Activated effector memory CD4-positive, alpha-beta T cell treated with Interleukin-2 at 50 U/mL for 16 hours (primary cell): ENCODE measurements around the gene UNC119B.
A peak's percentile ranks its signal among the peaks of the same experiment; 100 is the strongest.

Source experiments
- DNase-seq: peaks from one replicate; pipeline ENCODE4 v3.0.0-alpha.2; 2020

The UNC119B gene

GRCh38 chr12:120741476-120742421 lies 31.5 kb downstream of the UNC119B start:
- DNase-seq = no peak

DNA sequence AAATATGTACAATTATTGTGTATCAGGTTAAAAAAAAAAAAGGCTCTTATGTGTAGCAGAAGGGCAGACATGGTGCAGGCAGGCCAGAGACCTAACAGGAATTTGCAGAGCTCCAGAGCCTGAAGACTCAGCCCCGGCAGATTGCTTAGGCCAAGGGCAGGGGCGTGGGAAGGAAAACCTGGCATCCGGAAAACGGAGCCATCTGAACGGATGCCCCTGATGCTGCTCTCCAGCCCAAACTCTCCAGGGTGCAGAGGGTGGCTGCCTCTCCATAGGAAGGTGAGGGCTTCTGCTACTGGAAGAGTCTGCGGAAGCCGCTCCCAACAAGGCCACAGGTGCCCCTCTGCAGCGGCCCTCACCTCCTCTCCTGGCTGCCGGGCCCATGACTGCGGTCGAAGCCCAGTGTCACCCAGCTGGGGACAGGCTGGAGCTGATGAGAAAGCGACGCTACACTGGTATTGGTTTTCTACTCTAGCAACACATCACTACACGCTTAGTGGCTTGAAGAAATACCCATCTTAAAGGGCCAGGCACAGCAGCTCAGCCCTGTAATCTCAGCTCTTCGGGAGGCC lies 34.8 kb downstream of the UNC119B start:
- no peak for DNase-seq

DNA sequence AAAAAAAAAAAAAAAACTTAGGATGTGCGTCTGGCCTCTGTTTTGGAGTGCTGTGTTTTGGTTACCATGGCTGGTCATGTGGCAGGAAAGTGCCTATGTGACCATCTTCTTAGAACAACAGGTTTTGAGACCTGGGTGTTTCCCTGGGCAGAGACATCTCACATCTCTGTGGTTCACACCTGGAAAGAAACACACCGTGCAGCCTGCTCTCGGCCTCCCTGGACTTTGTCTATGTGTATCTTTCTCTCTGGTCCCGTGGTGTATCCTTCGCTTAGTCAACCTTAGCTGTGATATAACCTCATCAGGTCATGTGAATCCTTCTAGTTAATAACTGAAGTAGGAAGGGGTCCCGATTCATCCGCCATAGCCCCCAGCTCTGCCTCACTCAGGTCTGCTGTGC lies 38.0 kb downstream of the UNC119B start:
- no peak for DNase-seq

DNA sequence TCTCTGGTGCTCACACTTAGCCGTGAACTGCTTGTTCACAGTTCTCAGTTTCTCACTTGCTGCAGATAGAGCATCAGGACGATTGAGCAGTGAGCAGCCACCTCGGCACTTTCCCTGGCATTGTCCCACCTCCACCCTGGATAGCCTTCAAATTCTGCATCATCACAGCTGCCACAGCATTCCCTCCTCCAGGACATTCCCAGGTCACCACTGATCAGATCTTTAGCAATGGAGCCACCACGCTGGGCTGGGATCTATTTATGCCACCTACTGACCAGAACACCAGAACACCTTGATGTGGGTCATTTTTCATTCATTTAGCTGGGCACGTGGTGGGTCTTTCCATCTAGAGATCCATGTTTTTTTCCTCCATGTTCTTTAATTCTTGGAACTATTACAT lies 39.0 kb downstream of the UNC119B start:
- DNase-seq = no peak

GRCh38 chr12:120750806-120751205 lies 40.5 kb downstream of the UNC119B start:
- DNase-seq = no peak

DNA sequence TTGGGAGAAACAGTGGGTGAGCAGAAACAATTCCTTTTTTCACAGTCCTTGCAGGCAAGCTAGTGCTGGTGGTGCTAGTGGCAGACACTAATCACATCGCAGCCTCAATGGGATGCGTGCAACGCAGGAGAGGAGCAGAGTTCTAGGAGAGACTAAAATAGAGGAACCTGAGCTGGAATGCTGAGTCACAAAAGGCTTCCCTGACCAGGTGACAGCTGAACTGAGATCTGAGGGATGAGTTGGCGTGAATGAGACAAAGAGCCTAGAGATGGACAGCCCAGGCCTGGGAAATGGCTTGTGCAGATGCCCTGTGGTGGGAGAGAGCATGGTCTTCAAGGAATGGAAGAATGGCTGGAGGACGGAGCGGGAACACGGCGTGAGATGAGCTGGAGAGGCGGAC lies 41.1 kb downstream of the UNC119B start:
- DNase-seq = no peak

DNA sequence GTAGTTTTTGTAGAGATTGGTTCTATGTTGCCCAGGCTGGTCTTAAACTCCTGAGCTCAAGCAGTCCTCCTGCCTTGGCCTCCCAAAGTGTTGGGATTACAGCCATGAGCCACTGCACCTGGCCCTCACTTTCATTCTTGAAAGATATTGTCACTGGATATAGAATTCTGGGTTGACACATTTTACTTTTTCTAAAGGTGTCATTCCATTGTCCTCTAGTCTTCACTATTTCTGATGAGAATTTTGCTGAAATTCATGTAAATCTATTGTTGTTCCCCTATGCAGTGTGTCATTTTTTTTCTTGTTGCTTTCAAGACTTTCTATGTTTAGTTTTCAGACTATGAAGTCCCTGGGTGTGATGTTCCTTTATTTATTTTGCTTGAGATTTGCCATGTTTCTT lies 44.5 kb downstream of the UNC119B start:
- no peak for DNase-seq

- DNase-seq = no peak
Observed at GRCh38 chr12:120755269-120755668, 45.0 kb downstream of the UNC119B start.

DNA sequence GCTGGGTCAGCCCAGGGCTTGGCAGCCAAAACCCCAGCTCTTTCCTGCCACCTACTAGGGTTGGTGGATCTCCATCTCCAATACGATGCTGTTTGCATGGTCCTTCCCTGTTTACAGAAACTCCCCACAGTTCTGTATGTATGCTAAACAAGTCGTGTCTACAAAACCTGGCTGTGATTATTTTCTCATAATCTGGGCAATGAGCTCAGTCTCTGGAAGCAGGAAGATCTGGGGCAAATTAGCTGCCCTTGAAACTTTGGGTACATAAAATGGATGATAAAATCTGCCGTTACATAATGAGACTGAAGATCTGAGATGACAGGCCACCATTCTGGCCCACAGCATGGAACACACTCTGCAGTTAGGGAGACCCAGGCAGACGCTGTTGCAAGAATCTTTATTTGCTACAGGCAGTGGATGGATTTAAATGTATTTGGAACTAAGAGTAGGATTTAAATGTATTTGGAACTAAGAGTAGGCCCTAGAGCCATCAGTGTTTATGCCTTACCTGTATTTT lies 47.0 kb downstream of the UNC119B start:
- DNase-seq = no peak

GRCh38 chr12:120757949-120758348 lies 47.7 kb downstream of the UNC119B start:
- DNase-seq = no peak

- no peak for DNase-seq
Observed at GRCh38 chr12:120758798-120759590, 48.7 kb downstream of the UNC119B start.

- no peak for DNase-seq
Observed at GRCh38 chr12:120759591-120760348, 49.5 kb downstream of the UNC119B start.

GRCh38 chr12:120760349-120761254 lies 50.3 kb downstream of the UNC119B start:
- DNase-seq = peak; percentile 8

DNA sequence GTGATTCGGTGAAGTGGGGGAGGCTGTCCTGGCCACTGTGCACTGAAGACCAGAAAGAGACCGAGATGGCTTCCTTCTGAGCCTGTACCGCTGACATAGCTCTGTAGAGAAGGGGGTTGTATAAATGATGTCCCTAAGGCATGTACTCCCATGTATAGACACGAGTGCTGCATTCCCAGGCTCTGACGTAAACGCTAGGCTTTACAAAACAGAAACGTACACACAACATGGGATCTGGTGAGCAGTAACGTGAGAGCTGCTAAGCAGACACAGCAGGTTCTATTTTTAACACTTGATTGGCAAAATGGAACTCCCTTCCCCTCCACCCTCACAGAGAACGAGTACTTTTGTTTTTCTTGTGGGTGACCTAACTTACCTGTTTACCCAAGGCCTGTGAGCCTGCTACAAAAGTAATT lies 51.3 kb downstream of the UNC119B start:
- DNase-seq = no peak

- DNase-seq = no peak
Observed at GRCh38 chr12:120762086-120762485, 51.8 kb downstream of the UNC119B start.

DNA sequence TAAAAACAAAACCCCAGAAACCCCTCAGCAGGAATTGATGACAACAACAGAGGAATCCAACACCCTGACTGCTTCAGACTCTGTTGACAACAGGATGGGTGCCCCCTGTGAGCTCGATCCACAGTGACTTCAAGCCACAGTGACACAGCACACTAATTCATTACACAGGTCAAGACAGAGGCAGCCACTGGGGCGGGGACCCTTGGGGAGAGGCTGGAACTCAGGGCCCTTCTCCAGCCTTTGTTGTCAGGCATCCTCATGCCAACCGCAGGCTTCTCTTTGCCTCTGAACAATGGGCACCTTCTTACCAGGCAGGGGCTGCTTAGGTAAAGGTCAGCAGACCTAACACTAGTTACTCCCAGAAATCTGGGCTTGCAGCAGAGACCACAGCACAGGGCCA lies 53.0 kb downstream of the UNC119B start:
- DNase-seq = no peak

DNA sequence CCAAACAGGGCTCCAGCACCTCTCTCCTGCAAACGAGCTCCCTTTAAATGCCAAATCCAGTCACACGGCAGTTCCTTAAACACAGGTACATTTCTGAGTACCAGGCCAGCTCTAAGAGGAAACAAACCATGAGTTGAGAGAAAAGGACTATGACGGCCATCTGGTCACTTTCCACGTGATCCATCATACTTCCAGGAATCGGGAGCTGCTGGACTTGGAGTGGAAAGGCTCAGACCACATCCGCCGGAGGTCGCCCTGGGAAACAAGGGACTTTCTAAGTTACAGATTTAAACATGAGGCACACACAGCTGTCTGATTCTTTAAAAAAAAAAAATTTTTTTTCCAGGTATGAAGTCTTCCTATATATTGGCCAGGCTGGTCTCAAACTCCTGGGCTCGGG lies 54.6 kb downstream of the UNC119B start:
- no peak for DNase-seq

- DNase-seq = no peak
Observed at GRCh38 chr12:120766566-120766965, 56.3 kb downstream of the UNC119B start.

DNA sequence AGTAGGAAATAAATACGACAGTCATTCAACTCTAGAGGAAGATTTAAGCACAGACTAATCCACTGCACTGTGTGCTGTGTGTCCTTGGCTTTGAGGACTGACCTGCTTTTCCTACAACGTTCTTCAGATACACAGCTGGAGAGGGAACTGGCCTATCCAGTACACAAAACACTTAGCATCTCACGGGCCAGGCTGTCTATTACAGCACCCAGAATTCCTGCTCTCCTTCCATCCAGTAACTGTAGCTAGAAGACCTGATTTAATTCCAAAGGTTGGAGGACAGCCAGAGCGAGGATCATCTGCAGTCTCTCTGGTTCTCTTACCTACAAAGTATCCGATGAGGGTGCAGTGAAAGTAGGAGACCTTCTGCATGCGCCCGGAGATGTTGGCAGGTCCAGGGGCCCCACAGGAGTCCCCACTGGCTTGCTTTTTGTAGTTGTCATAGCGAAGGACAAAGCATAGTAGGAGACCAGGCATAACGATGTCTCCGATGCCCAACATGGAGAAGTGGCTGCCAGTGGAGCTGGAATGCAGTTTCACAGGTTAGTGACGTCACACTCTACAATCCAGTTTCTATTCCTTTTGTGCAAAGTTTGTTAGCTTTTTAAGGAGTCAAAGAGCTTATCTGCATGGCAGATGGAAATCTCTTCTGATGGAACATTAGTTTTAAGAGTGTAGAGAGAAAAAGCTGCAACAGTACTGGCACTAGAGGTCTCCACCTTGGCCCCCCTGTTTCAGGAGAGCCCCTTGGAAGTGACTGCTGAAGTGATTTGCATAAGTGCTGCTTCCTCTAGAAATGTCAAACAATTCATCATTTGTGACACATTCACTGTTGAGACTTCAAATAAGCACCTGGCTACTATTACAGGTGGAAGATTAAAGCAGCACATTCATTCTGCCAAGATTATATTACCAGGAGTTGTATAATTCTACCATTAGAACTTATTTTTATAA lies 57.1 kb downstream of the UNC119B start:
- no peak for DNase-seq

- no peak for DNase-seq
Observed at GRCh38 chr12:120771097-120771496, 60.8 kb downstream of the UNC119B start.
